ENCODE data around the gene NPR2.
A peak's percentile ranks its signal among the peaks of the same experiment; 100 is the strongest.

The NPR2 gene

GRCh38 chr9:35771075-35771433 is 20.3 kb upstream of the NPR2 start:
- DNase-seq (ENCODE audit: low spot score), result no peak
- CTCF ChIA-PET, result interaction anchor here (0.6 to 0.8 kb wide), 2 partner anchors 15 to 419 kb away, joined by 3 to 5 read pairs; no protein-coding TSS in a partner anchor
- H3K27ac ChIP-seq, result no peak overlapping the region
- TF ChIP-seq CTCF (conservative IDR thresholded peaks at IDR 0.05; ENCODE audit: low read depth), result no peak
- POLR2A ChIA-PET (ENCODE audit: low non-redundant PET), result no interaction called here

GRCh38 chr9:35771534-35771933 is 19.9 kb upstream of the NPR2 start:
- no peak for TF ChIP-seq CTCF (conservative IDR thresholded peaks at IDR 0.05; ENCODE audit: low read depth)
- CTCF ChIA-PET, result interaction anchor here (0.6 kb wide), 1 partner anchor 419 kb away, joined by 5 read pairs; no protein-coding TSS in a partner anchor
- no peak for DNase-seq (ENCODE audit: low spot score)
- H3K27ac ChIP-seq, result no peak overlapping the region
- POLR2A ChIA-PET (ENCODE audit: low non-redundant PET), result interaction anchor here (0.5 kb wide), 1 partner anchor 11 kb away, joined by 3 read pairs; no protein-coding TSS in a partner anchor

GRCh38 chr9:35771943-35772342 is 19.4 kb upstream of the NPR2 start:
- ChIA-PET POLR2A (ENCODE audit: low non-redundant PET) (interaction anchor here (0.5 kb wide), 1 partner anchor 11 kb away, joined by 3 read pairs; no protein-coding TSS in a partner anchor), CTCF (interaction anchor here (0.6 to 1.5 kb wide), 3 partner anchors 18 to 296 kb away, joined by 4 to 5 read pairs (median 4); no protein-coding TSS in a partner anchor)
- DNase-seq (ENCODE audit: low spot score), result peak; percentile 76
- H3K27ac ChIP-seq, result no peak overlapping the region; the same call in 1 of the 2 replicates
- no peak for TF ChIP-seq CTCF (conservative IDR thresholded peaks at IDR 0.05; ENCODE audit: low read depth)

GRCh38 chr9:35774907-35775635 is 16.3 kb upstream of the NPR2 start:
- ChIA-PET POLR2A (ENCODE audit: low non-redundant PET) (no interaction called here), CTCF (interaction anchor here (0.6 to 1.0 kb wide), 4 partner anchors 13 to 70 kb away, joined by 3 read pairs; no protein-coding TSS in a partner anchor)
- DNase-seq (ENCODE audit: low spot score), result no peak
- no peak for TF ChIP-seq CTCF (conservative IDR thresholded peaks at IDR 0.05; ENCODE audit: low read depth)
- no peak overlapping the region for H3K27ac ChIP-seq

- TF ChIP-seq CTCF (conservative IDR thresholded peaks at IDR 0.05; ENCODE audit: low read depth), result no peak
- POLR2A ChIA-PET (ENCODE audit: low non-redundant PET), result no interaction called here
- DNase-seq (ENCODE audit: low spot score), result no peak
- H3K27ac ChIP-seq, result no peak overlapping the region
- CTCF ChIA-PET, result interaction anchor here (0.6 kb wide), 1 partner anchor 400 kb away, joined by 3 read pairs; no protein-coding TSS in a partner anchor
Measured at GRCh38 chr9:35776018-35776417, 15.4 kb upstream of the NPR2 start.

GRCh38 chr9:35778496-35778895 is 12.9 kb upstream of the NPR2 start:
- CTCF ChIA-PET, result interaction anchor here (0.8 to 1.1 kb wide), 2 partner anchors 10 to 12 kb away, joined by 3 read pairs; no protein-coding TSS in a partner anchor
- TF ChIP-seq CTCF (conservative IDR thresholded peaks at IDR 0.05; ENCODE audit: low read depth), result no peak
- no peak overlapping the region for H3K27ac ChIP-seq
- POLR2A ChIA-PET (ENCODE audit: low non-redundant PET), result no interaction called here
- no peak for DNase-seq (ENCODE audit: low spot score)
